HG02870 (cell line): Measurements from ENCODE around the gene PKN1.

Source experiments
- ATAC-seq: cut with Tn5 transposase; IDR thresholded peaks from one replicate; pipeline ENCODE4 v1.9.1; 2021; ENCODE audit warnings: mild to moderate bottlenecking, moderate library complexity; ENCODE audit not compliant: unreplicated experiment

PKN1 gene

GRCh38 chr19:14425696-14426138 is 7.4 kb upstream of the PKN1 start:
- no peak for ATAC-seq

- ATAC-seq = no peak
These were observed 5.6 kb upstream of the PKN1 start for GRCh38 chr19:14427461-14427860.

- ATAC-seq = no peak
These were observed 4.2 kb upstream of the PKN1 start for GRCh38 chr19:14428882-14429416.

- no peak for ATAC-seq
These were observed 2.4 kb upstream of the PKN1 start for GRCh38 chr19:14430712-14431111.

GRCh38 chr19:14433554-14434501 is 722 bp downstream of the PKN1 start:
- ATAC-seq = no peak

- ATAC-seq = no peak
These were observed 1.6 kb downstream of the PKN1 start for GRCh38 chr19:14434543-14435319.

GRCh38 chr19:14435320-14436050 is 2.4 kb downstream of the PKN1 start:
- no peak for ATAC-seq

GRCh38 chr19:14437578-14438140 is 4.6 kb downstream of the PKN1 start:
- no peak for ATAC-seq

- ATAC-seq = no peak
These were observed 5.9 kb downstream of the PKN1 start for GRCh38 chr19:14439014-14439413.

GRCh38 chr19:14440049-14440448 is 6.9 kb downstream of the PKN1 start:
- peak; percentile 71 for ATAC-seq

GRCh38 chr19:14441041-14441938 is 8.2 kb downstream of the PKN1 start:
- no peak for ATAC-seq

- ATAC-seq = no peak
These were observed 10.0 kb downstream of the PKN1 start for GRCh38 chr19:14442891-14443631.

- ATAC-seq = no peak
These were observed 10.6 kb downstream of the PKN1 start for GRCh38 chr19:14443632-14444216.

- ATAC-seq = no peak
These were observed 13.4 kb downstream of the PKN1 start for GRCh38 chr19:14446336-14447036.

GRCh38 chr19:14449321-14449720 is 16.2 kb downstream of the PKN1 start:
- no peak for ATAC-seq

- no peak for ATAC-seq
These were observed 17.2 kb downstream of the PKN1 start for GRCh38 chr19:14450168-14450874.

- no peak for ATAC-seq
These were observed 17.8 kb downstream of the PKN1 start for GRCh38 chr19:14450876-14451275.
